Coronary artery (tissue), 2 donors: ENCODE results near the gene CFAP99.
"Not testable (repeated sequence)": the region's sequence is repeated elsewhere in the genome, so short reads cannot be mapped to it uniquely, and the experiment has no call there.

Experiments used
- DNase-seq: peaks from one replicate; pipeline ENCODE4 v3.0.0-alpha.2; 2017; ENCODE audit warnings: low spot score
- H3K27ac ChIP-seq, 2 donors: fragments of 200-600 bp; sonication (generic); one replicate each; pipeline ENCODE4 v1.5.1; 2016 to 2019
- H3K4me3 ChIP-seq: fragments of 200-600 bp; sonication (generic); 2 replicates; pipeline ENCODE4 v1.5.1; 2016; ENCODE audit warnings: mild to moderate bottlenecking, moderate library complexity
- CTCF ChIP-seq: fragments of 200-600 bp; sonication (generic); IDR thresholded peaks from one replicate; pipeline ENCODE4 v1.5.1; 2019; ENCODE audit warnings: antibody characterized with exemption

CFAP99 gene

GRCh38 chr4:2458546-2459491 lies 40.1 kb downstream of the CFAP99 start:
- no peak for DNase-seq
- H3K27ac ChIP-seq = no peak overlapping the region
- no peak overlapping the region for H3K4me3 ChIP-seq
- no peak for TF ChIP-seq CTCF

- TF ChIP-seq CTCF = no peak
- Histone ChIP-seq H3K4me3 (no peak overlapping the region), H3K27ac (no peak overlapping the region)
- no peak for DNase-seq
Observed at GRCh38 chr4:2459589-2460349, 41.0 kb downstream of the CFAP99 start.

- no peak for TF ChIP-seq CTCF
- DNase-seq = no peak
- no peak overlapping the region for H3K4me3 ChIP-seq
- H3K27ac ChIP-seq = no peak overlapping the region
Observed at GRCh38 chr4:2461246-2461960, 42.6 kb downstream of the CFAP99 start.

- no peak for DNase-seq
- peak; percentile 48 for TF ChIP-seq CTCF
- peak overlapping the region; percentile 77 for H3K4me3 ChIP-seq
- H3K27ac ChIP-seq = peak overlapping the region in 1 of 2 donors; percentile 60
Observed at GRCh38 chr4:2462218-2462991, 43.6 kb downstream of the CFAP99 start.

- H3K27ac ChIP-seq = peak overlapping the region in 1 of 2 donors; percentile 60
- DNase-seq = no peak
- TF ChIP-seq CTCF = no peak
Observed at GRCh38 chr4:2462992-2463762, 44.4 kb downstream of the CFAP99 start.

GRCh38 chr4:2465032-2465431 lies 46.3 kb downstream of the CFAP99 start:
- Histone ChIP-seq H3K27ac (no peak overlapping the region), H3K4me3 (no peak overlapping the region)
- DNase-seq = no peak
- no peak for TF ChIP-seq CTCF

More at GRCh38 chr4:2462992-2463762, 44.4 kb downstream of the CFAP99 start:
- H3K4me3 ChIP-seq = peak overlapping the region; percentile 77

- not testable (repeated sequence) for H3K27ac ChIP-seq, DNase-seq, H3K4me3 ChIP-seq
Observed at GRCh38 chr4:2465544-2465943, 46.8 kb downstream of the CFAP99 start.
